K562 (cell line): Measurements from ENCODE around the gene SYPL2. TPM values are rescaled to one million over a fixed set of nuclear protein-coding genes. Genes with fewer than 3 reads are reported as not detected.

Experiments
- CEBPZ ChIP-seq: fragments of 150-350 bp; IDR thresholded peaks from 2 replicates; pipeline ENCODE4 v1.6.1; 2014; ENCODE audit warnings: low read depth, mild to moderate bottlenecking, low read length, borderline replicate concordance
- EP400 ChIP-seq: fragments of 450-650 bp; IDR thresholded peaks from 2 replicates; pipeline ENCODE4 v1.6.1; 2017; ENCODE audit warnings: antibody characterized with exemption, mild to moderate bottlenecking, moderate library complexity
- KAT7 ChIP-seq: sonication (generic); formaldehyde crosslinking; IDR thresholded peaks from 2 replicates; pipeline ENCODE4 v1.8.0; 2022; ENCODE audit warnings: missing genetic modification reagents, mild to moderate bottlenecking, borderline replicate concordance
- MIER1 ChIP-seq: fragments of 450-650 bp; IDR thresholded peaks from 2 replicates; pipeline ENCODE4 v1.6.1; 2016; ENCODE audit warnings: antibody characterized with exemption, mild to moderate bottlenecking, low read depth
- NR0B1 ChIP-seq: fragments of 450-650 bp; IDR thresholded peaks from one replicate; pipeline ENCODE4 v1.6.1; 2018; ENCODE audit warnings: mild to moderate bottlenecking, moderate library complexity; ENCODE audit not compliant: partially characterized antibody
- NRF1 ChIP-seq, 2 experiments: fragments of 450-650 bp; IDR thresholded peaks in 1 of 2; conservative IDR thresholded peaks in 1 of 2; 2 replicates each; pipeline ENCODE4 v1.6.1; 2014; ENCODE audit warnings: mild to moderate bottlenecking in 2 of 2
- ZNF143 ChIP-seq: sonication (generic); formaldehyde crosslinking; IDR thresholded peaks from 2 replicates; pipeline ENCODE4 v1.9.0; 2022; ENCODE audit warnings: mild to moderate bottlenecking, missing genetic modification reagents
- polyA plus RNA-seq, 8 experiments: library from polyadenylated mRNA; depleted of rRNA in 4 of 8; stranded (reverse) in 5 of 8; unstranded in 3 of 8; fragments of >200 nt; fragmentation: Nextera tagmentation in 2 of 8; fragmentation: Illumina TruSeq in 1 of 8; extraction: Ambion mirVana in 2 of 8; extraction: Trizol in 1 of 8; gene quantifications; 2 replicates each; pipeline versions ENCODE4 v1.2.1 to v1.2.3, GENCODE V29; 2011 to 2014; ENCODE audit warnings: inconsistent platforms in 1 of 8, missing spikeins in 1 of 8
- total RNA-seq, 7 experiments: library from RNA; depleted of rRNA in 6 of 7; stranded (reverse); fragments of >200 nt in 6 of 7; fragmentation: Illumina TruSeq in 2 of 7; extraction: Trizol in 2 of 7; gene quantifications; 2 replicates each; pipeline versions ENCODE4 v1.2.1 to v1.2.3, GENCODE V29; 2011 to 2021; ENCODE audit warnings: low replicate concordance in 1 of 7
- TF ChIP-seq, protein P1 (sequence below): fragments of 250-450 bp; sonication (Bioruptor Pico); IDR thresholded peaks from 2 replicates; pipeline ENCODE4 v1.5.0; 2021; ENCODE audit warnings: mild to moderate bottlenecking, moderate library complexity

Gene SYPL2
- total and polyA plus RNA-seq, 9 of the 15 experiments (the other 6 are each of a cell fraction or from before 2014, with no cell fraction given) = 0.03 to 0.20 (median 0.07) TPM; not detected in 2

DNA sequence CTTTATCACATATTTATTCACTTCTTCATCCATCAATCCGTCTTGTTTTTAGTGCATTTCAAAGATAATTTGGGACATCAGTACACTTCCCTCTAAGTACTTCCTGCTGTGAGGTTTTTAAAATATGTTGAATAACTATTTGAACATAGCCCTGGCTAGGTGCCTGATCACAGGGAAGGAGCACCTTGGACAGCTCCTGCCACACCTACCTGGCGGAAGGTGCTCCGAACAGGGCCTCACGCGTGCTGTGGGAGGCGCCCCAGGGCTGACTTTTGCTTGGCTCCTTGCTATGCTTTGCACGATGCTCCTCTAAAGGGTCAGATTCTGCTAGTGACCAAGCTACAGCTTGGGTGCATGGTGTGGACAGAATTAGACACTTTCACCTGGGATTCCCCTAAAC lies 12.5 kb downstream of the SYPL2 start (continued):
- TF ChIP-seq MIER1 (peak; percentile 95), NR0B1 (no peak), NRF1 (conservative IDR thresholded peaks at IDR 0.05 in 1 of 2, IDR thresholded peaks at IDR 0.05 in 1 of 2) (no peak), EP400 (no peak), CEBPZ (no peak), ZNF143 (CRISPR knock-in tag) (0 out of 2 replicates have a peak, but pooled peaks have one; percentile 24), KAT7 (CRISPR knock-in tag) (no peak)
- TF ChIP-seq, protein P1, sequence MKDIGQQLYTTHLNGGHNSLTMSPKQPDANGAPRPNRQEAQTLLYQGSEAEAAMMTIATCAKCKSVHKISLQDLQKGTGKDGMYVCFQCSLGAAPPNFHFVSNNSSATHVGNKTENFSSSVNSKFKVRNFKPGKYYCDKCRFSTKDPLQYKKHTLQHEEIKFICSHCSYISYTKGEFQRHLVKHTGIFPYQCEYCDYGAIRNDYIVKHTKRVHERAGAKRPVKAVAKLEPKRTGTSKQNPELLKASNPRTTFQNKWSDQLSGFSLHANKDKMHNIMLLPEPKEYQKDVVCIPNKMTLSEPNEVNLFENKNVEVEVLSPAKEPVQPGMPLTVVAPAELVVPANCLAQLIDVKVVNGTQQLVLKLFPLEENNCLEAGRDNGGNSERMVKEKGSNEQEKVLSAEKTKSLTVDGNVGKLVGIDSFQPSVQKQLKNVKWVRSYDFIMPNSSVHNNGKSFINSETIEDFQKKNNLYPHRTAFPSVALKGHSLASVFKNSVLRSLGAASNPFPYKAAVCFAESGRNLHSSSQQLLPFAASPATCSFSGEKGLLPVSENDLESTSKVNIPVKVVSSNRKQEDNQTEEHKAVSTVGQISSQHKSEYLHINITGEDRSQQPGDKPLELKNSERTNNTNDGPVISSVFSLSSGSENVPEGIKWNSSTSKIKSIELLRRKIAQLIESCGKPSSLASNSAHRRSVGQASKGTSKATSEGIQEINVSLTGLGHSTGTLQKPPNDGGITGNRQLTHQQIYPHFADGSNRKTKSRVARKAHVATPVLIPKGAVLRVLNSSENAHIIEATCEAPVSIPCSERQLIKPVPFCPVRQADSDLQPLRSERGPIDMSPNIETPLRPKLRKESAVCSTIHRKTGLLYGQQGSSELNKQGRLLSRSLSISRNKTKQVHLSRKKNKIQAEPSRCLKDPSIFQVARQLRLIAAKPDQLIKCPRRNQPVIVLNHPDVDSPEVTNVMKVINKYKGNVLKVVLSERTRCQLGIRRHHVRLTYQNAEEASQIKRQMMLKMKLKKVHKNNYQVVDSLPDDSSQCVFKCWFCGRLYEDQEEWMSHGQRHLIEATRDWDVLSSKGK = no peak
